Mucosa of gallbladder (tissue), 1 donor: ENCODE data around the gene GRAP. TPM values are rescaled to one million over a fixed set of nuclear protein-coding genes. Genes with fewer than 3 reads are reported as not detected.
A peak's percentile ranks its signal among the peaks of the same experiment; 100 is the strongest.
"Not testable (repeated sequence)": the region's sequence is repeated elsewhere in the genome, so short reads cannot be mapped to it uniquely, and the experiment has no call there.

Experiments
- DNase-seq: peaks from one replicate; pipeline ENCODE4 v3.0.0-alpha.2; 2020; ENCODE audit warnings: low spot score
- total RNA-seq: library from RNA; stranded (reverse); gene quantifications from one replicate; pipeline ENCODE4 v1.2.1, GENCODE V29; 2021
- donor health status: DM: no; HTN: no; CAD: no.

GRAP gene
- total RNA-seq = 7.8 TPM

DNA sequence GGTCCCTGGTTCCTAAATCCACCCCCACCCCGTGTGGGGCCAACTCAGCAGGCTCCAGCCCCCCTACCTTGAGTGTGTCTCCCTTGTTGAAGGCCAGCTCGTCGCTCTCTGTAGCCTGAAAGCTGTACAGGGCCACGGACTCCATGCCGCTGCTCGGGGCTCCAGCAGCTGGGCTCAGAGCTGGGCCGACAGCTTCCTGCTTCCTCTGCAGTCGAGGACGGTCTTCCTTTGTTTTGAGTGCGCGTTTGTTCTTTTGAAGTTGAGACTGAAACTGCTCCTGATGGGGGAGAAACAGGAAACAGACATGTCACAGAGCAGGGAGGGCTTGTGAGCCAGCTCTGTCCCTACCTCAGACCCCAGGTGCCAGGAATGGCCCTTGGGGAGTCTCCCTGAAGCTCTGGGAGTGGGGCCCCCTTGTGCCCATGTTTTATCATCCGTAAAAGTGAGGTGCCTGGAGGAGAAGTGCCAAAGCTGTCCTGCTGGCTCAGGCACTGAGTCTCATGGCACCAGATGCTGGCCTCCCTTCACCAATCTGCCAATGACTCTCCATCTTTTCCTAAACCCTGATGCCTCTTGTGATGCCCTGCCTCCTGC, at the start of gene GRAP:
Gene GRAP (minus strand): TSS at position 176 of the 594 bp plus-strand sequence. CDS start 31 bp downstream, at position 145.
- not testable (repeated sequence) for DNase-seq

GRCh38 chr17:19093684-19094438, 47.1 kb upstream of the GRAP start:
- DNase-seq = not testable (repeated sequence)

- DNase-seq = peak; percentile 15
These were observed 46.3 kb upstream of the GRAP start for GRCh38 chr17:19092737-19093683.

GRCh38 chr17:19090058-19090772, 43.5 kb upstream of the GRAP start:
- DNase-seq = not testable (repeated sequence)

- peak; percentile 6 for DNase-seq
These were observed 42.3 kb upstream of the GRAP start for GRCh38 chr17:19088804-19089685.

DNA sequence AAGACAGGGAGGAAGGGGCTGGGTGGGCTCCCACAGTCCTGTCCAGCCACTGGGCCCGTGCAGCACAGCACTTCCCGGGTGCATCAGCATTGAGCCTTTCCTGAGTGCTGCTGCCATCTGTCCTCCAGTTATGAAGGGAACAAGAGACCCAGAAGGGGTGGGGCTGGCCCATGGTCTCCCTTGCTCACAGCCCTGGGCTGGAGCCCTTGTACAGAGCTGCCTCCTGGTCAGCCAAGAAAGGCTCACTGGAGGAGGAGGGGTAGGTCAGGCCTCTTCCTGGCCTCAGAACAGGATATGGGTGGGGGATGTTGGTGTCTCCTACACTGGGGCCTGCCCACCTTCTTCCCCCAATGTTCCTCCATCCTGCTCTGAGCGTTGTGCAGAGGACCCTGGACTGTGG, 30.6 kb upstream of the GRAP start:
- DNase-seq = not testable (repeated sequence)

DNA sequence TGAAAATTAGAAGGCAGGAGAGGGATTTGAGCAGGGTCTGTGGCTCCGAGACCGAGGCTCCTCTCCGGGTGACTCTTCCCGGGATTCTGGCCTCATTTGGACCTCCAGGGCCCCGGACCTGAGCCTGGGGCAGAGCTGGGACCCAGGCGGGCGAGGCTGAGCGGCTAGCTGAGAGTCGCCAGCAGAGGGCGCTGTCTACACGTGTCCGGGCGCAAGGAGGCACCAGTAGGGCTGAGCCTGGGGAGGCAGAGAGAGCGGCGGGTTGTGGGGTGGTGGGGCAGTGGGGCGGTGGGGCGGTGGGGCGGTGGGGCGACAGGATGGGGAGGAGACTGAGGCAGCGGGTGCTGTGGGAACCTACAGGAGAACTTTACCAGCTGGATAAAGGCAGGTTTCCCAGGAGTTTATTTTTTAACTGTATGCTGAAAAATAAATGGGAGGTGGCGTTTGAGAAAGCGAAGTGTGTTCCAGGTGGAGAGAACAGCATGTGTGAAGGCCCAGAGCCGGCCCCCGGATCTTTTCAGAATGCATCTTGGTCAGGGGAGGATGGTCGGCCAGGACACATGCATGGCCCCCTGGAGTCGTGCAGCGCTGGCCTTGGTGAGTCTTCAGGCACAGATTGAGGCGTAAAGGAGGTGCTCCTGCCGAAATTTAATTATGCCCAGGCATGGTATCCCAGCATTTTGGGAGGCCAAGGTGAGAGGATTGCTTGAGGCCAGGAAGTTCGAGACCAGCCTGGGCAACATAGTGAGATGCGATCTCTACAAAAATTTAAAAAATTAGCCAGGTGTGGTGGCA, 29.8 kb upstream of the GRAP start:
- DNase-seq = peak; percentile 12

DNA sequence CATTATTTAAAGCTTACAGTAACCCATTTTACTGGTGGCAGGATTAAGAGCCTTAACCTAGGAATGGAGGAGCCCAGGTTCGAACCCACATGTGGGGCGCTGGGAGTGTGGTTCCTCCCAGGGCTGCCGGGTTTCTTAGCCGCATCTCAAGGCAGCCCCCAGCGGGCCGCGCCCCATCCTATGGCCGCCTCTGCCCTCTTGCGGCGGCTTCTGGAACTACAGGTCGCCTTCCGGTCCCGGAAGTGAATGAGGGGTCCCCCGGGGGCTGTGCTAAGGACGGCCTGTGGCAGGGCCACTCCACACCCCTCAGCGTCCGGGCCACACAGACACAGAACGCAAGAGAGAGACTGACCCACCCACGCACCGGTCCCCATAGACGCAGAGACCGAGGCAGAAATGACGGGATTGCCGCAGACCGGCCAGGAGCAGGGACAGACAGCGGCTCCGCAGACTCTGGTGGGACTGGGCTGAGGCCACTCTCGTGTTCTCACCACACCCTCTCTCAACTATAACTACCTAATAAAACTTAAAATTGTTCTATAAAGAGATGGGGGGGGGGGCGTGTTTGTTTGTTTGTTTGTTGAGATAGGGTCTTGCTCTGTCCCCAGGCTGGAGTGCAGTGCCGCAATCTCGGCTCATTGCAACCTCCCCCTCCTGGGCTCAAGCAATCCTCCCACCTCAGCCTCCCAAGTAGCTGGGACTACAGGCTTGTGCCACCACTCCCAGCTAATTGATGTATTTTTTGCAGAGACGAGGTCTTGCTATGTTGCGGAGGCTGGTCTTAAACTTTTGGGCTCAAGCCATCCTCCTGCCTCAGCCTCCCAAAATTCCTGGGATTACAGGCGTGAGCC, 23.8 kb upstream of the GRAP start:
- not testable (repeated sequence) for DNase-seq

DNA sequence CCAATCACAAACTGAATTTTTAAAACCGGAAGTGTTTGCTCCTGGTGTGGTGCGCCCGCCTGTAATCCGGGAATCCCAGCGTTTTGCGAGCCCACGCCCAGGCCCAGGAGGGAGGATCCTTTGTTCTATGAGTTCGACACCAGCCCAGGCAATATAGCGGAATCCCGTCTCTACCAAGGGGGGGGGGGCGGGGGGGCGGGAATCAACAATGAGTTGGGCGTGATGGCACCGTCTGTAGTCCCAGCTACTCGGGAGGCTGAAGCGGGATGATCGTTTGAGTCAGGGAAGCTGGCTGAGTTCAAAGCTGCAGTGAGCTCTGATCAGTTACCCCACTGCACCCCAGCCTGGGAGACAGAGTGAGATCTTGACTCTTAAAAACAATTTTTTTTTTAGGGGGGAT, 17.6 kb upstream of the GRAP start:
- DNase-seq = peak; percentile 8

DNA sequence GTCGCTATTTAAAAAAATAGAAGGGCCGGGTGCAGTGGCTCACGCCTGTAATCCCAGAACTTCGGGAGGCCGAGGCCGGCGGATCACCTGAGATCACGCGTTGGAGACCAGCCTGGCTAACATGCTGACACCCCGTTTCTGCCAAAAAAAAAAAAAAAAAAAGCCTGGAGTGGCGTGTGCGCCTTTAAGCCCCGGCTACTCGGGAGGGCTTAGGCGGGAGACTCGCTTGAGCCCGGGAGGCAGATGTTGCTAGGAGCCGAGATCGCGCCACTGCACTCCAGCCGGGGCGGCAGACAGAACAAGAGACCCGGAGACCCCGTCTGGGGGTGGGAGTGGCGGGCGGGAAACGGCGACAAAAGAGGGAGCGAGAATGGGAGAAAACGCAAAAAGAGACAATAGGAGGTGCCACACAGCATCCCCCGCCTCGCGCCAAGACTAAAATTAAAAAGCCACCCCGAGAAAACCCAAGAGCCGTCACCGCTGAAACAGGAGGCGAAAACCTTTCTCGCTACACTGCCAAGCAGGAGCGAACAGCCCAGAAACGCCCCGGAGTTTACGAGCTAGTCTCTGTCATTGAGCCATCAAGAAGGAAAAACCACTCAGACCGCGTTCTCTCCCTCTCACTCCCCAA, 16.7 kb upstream of the GRAP start:
- DNase-seq = peak; percentile 85

DNA sequence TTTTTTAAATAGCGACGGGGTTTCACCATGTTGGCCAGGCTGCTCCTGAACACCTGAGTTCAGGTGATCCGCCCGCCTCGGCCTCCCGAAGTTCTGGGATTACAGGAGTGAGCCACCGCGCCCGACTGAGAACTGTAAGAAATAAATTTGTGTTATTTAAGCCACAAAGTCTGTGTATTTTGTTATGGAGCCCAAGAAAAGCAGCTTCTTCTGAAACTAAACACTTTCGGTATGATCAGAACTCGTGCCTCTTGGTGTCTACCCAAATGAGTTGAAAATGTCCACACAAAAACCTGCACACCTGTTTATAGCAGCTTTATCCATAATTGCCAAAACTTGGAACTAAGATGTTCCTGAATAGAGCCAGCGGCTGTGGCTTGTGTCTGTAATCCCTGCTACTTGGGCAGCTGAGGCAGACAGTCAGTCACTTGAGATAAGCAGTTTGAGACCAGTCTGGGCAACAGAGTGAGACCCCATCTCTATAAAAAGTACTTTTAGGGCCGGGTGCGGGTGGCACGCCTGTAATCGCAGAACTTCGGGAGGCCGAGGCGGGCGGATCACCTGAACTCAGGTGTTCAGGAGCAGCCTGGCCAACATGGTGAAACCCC, 16.1 kb upstream of the GRAP start:
- not testable (repeated sequence) for DNase-seq

DNA sequence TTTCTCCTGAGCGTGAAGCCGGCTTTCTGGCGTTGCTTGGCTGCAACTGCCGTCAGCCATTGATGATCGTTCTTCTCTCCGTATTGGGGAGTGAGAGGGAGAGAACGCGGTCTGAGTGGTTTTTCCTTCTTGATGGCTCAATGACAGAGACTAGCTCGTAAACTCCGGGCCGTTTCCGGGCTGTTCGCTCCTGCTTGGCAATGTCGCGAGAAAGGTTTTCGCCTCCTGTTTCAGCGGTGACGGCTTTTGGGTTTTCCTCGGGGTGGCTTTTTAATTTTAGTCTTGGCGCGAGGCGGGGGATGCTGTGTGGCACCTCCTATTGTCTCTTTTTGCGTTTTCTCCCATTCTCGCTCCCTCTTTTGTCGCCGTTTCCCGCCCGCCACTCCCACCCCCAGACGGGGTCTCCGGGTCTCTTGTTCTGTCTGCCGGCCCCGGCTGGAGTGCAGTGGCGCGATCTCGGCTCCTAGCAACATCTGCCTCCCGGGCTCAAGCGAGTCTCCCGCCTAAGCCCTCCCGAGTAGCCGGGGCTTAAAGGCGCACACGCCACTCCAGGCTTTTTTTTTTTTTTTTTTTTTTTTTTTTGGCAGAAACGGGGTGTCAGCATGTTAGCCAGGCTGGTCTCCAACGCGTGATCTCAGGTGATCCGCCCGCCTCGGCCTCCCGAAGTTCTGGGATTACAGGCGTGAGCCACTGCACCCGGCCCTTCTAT, 15.4 kb upstream of the GRAP start:
- peak; percentile 9 for DNase-seq

DNA sequence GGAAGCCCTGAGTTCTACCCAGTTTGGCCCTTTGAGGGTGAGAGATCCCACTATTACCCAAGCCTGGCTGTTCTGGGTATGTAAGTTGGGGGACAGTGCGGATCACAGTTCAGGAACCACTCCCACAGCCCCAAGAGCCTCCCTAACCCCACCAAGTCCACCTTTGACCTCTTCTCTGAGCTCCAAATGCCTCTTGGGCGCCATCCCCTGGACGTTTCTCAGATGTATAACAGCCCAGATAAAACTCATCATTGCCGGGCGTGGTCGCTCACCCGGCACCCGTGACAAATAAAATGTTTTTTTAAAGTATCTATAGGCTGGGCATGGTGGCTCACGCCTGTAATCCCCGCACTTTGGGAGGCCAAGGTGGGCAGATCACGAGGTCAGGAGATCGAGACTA, 8.7 kb upstream of the GRAP start:
- not testable (repeated sequence) for DNase-seq

DNA sequence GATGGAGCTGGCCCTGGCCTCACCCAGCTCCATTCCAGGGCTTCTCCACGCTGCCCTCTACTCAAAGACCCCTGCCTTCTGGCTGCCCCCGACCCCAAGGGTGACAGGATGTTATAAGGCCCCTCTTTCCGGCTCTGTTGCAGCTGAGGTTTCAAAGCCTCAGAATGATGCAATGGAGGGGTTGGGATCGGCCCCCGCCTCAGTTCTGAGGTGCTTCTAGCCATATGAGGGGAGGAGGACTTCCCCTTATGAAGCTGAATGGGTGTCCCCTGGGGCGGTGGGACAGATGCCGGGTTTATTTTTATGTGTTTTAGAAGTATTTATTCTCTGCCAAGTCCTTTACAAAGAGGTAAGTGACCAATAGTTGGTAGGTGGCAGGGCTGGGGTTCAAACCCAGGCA, 2.1 kb upstream of the GRAP start:
- peak; percentile 4 for DNase-seq

DNA sequence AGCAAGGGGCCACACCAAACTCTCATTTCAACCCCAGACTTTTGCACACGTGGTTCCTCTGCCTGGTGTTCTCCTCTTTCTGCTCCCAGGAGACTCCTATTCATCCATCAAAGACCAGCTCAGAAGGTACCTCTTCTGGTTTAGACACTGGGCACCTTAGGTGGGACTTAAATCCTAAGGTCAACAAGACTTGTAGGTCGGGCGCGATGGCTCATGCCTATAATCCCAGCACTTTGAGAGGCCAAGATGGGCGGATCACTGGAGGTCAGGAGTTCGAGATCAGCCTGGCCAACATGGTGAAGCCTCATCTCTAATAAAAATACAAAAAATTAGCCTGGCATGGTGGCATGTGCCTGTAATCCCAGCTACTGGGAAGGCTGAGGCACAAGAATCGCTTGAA, 753 bp upstream of the GRAP start:
- not testable (repeated sequence) for DNase-seq

- DNase-seq = not testable (repeated sequence)
These were observed 2.1 kb downstream of the GRAP start for GRCh38 chr17:19044643-19045042.

GRCh38 chr17:19043032-19043431, 3.7 kb downstream of the GRAP start:
- not testable (repeated sequence) for DNase-seq
